GM12892 (cell line): ENCODE measurements around the gene RPSA.

ENCODE experiments used
- POLR2A ChIP-seq: IDR thresholded peaks from 2 replicates; pipeline ENCODE4 v1.6.1; 2011; ENCODE audit warnings: low read depth, low read length, control low read depth
- POLR2AphosphoS5 ChIP-seq: IDR thresholded peaks from 2 replicates; pipeline ENCODE4 v1.6.1; 2011; ENCODE audit warnings: low read depth, low read length, control low read depth
- TAF1 ChIP-seq: IDR thresholded peaks from 2 replicates; pipeline ENCODE4 v1.6.1; 2011; ENCODE audit warnings: low read depth, mild to moderate bottlenecking, control low read depth, low read length, borderline replicate concordance

DNA sequence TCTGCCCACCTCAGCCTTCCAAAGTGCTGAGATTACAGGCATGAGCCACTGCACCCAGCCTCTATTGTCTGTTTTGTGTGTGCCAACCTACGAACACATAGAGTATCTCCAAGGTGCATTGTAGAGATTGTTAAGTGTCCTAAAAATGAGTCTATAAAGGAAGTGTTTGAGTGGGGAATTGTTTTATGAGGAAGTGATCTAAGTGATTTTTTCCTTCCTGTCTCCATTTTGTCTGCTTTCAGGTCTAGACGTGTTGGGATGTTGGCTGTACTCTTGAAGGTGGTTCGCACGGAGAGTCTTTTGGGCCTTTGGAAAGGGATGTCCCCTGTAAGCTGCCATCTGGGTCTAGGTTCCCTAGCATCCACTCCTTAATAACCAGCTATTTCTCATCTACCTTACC, 16.3 kb upstream of the RPSA start:
- TF ChIP-seq TAF1 (no peak), POLR2A (no peak), POLR2AphosphoS5 (no peak)
